Astrocyte (in vitro differentiated cells and primary cell): Measurements from ENCODE around the gene CBLC.

Experiments
- EZH2 ChIP-seq: IDR thresholded peaks from 2 replicates; pipeline ENCODE4 v1.6.1; 2012; ENCODE audit warnings: mild to moderate bottlenecking, low read length, inconsistent platforms; ENCODE audit not compliant: insufficient read depth
- TF ChIP-seq, protein P1 (sequence below): IDR thresholded peaks from 2 replicates; pipeline ENCODE4 v1.5.1; 2011; ENCODE audit warnings: low read depth, mild to moderate bottlenecking, inconsistent platforms, low read length, moderate library complexity; ENCODE audit not compliant: insufficient read depth

DNA sequence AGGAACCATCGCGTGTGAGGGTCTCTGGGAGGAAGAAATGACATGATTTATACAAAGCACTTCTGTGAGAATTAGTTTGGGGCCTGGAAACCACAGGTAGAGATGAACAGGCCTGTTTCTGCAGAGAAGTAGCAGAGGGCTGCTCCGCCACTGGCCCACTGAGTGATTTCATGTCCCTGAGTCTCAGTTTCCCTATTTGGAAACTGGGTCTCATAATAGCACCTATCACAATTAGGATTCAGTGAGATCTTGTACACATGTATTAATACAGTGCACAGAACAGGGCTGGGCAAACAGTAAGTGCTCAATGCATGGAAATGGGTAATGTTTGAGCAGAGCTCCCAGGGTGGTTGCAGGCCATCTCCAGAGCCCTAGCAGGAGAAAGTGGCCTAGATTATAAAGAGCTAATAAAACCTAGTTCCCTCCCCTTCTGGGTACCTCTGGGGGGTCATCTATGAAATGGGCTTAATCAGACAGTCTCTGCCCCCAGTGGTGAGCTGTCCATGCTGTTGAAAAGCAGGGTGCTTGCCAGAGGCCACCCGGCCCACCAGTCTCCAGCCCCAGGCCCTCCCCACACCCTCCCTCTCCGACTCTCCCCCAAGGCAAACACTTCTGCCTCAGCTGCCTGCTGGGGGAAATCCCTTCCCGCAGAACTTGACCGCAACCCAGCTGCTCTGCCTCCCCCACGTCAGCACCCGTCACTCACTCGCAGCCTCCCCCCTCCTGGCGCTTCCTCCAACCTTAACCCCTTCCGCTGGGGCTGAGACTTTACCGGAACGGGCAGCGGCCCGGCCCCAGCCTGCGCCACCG is 24.7 kb upstream of the CBLC start:
- TF ChIP-seq, protein P1, sequence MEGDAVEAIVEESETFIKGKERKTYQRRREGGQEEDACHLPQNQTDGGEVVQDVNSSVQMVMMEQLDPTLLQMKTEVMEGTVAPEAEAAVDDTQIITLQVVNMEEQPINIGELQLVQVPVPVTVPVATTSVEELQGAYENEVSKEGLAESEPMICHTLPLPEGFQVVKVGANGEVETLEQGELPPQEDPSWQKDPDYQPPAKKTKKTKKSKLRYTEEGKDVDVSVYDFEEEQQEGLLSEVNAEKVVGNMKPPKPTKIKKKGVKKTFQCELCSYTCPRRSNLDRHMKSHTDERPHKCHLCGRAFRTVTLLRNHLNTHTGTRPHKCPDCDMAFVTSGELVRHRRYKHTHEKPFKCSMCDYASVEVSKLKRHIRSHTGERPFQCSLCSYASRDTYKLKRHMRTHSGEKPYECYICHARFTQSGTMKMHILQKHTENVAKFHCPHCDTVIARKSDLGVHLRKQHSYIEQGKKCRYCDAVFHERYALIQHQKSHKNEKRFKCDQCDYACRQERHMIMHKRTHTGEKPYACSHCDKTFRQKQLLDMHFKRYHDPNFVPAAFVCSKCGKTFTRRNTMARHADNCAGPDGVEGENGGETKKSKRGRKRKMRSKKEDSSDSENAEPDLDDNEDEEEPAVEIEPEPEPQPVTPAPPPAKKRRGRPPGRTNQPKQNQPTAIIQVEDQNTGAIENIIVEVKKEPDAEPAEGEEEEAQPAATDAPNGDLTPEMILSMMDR: no peak
- TF ChIP-seq EZH2: no peak
